Ovary (tissue), 3 donors: ENCODE measurements around the gene FKBP15.

Experiments
- EP300 ChIP-seq: sonication (generic); formaldehyde crosslinking; IDR thresholded peaks from one replicate; pipeline ENCODE4 v1.6.1; 2017; ENCODE audit warnings: antibody characterized with exemption
- TF ChIP-seq, protein P1 (sequence below), 3 donors: fragments of 450-650 bp in 2 of 3; fragments of 200-600 bp in 1 of 3; IDR thresholded peaks; one replicate each; pipeline versions ENCODE4 v1.5.1 to v1.8.0; 2016 to 2022; ENCODE audit warnings: antibody characterized with exemption in 3 of 3, mild to moderate bottlenecking in 1 of 3
- donor health status: DM: no; HTN: no; CAD: no.

DNA sequence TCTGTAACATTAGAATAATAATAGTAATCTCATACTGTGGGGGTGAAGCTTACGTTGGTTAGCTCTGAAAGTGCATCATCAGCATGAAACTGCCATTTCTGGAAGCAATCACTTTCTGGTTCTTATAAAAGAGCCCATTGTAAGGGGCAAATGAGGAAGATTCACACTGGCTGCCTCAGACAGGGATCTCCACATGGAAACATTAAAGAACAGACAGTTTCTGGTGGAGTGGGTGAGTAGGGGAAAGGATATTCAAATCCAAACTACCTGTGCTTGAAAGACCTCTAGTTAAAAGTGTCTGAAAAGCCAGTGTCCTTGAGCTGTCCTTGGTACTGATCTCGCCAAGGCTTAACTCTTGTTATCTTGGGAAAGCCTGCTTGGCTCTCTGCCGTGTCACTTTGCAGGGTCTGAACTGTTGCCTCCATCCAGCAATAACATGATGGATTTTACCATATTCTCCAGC lies 89.4 kb downstream of the FKBP15 start:
- TF ChIP-seq, protein P1, sequence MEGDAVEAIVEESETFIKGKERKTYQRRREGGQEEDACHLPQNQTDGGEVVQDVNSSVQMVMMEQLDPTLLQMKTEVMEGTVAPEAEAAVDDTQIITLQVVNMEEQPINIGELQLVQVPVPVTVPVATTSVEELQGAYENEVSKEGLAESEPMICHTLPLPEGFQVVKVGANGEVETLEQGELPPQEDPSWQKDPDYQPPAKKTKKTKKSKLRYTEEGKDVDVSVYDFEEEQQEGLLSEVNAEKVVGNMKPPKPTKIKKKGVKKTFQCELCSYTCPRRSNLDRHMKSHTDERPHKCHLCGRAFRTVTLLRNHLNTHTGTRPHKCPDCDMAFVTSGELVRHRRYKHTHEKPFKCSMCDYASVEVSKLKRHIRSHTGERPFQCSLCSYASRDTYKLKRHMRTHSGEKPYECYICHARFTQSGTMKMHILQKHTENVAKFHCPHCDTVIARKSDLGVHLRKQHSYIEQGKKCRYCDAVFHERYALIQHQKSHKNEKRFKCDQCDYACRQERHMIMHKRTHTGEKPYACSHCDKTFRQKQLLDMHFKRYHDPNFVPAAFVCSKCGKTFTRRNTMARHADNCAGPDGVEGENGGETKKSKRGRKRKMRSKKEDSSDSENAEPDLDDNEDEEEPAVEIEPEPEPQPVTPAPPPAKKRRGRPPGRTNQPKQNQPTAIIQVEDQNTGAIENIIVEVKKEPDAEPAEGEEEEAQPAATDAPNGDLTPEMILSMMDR (IDR thresholded peaks at IDR 0.05), result no peak
- no peak for TF ChIP-seq EP300
